ENCODE results near the gene INTS1.
"Not testable (repeated sequence)": the region's sequence is repeated elsewhere in the genome, so short reads cannot be mapped to it uniquely, and the experiment has no call there.

The INTS1 gene

DNA sequence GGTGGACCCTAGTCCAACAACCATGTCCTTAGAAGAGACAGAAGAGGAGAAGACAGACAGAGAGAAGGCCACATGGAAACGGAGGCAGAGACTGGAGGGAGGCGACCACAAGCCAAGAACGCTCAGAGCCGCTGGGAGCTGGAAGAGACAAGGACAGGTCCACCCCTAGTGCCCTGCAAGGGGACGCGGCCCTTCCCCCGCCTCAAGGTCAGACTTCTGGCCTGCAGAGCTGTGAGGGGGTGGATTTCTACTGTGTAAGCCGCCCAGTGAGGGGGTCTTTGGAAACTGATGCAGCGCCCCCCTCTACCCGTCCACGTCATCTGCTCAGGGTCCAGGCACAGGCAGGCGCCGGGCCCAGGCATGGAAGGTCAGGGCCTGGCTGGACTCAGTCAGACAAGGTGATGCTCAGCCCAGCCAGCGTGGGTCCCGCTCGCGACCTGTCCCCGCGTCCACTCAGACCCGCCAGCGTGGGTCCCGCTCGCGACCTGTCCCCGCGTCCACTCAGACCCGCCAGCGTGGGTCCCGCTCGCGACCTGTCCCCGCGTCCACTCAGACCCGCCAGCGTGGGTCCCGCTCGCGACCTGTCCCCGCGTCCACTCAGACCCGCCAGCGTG lies 60.5 kb downstream of the INTS1 start:
- H3K36me3 Mint-ChIP-seq (ENCODE audit: low read depth); H3K27ac Mint-ChIP-seq; H3K9me3 Mint-ChIP-seq; DNase-seq; H3K4me3 Mint-ChIP-seq; H3K27me3 Mint-ChIP-seq; H3K4me1 Mint-ChIP-seq (ENCODE audit: low read depth): not testable (repeated sequence)

- Mint-ChIP-seq H3K4me1 (ENCODE audit: low read depth) (no peaks in the 10 kb centered on the region), H3K27me3 (no peaks in the 10 kb centered on the region), H3K4me3 (no peak overlapping the region), H3K36me3 (ENCODE audit: low read depth) (no peaks in the 10 kb centered on the region), H3K9me3 (no peaks in the 10 kb centered on the region), H3K27ac (no peak overlapping the region)
- DNase-seq, result no peak
These were observed 61.6 kb downstream of the INTS1 start for GRCh38 chr7:1442355-1443124.

DNA sequence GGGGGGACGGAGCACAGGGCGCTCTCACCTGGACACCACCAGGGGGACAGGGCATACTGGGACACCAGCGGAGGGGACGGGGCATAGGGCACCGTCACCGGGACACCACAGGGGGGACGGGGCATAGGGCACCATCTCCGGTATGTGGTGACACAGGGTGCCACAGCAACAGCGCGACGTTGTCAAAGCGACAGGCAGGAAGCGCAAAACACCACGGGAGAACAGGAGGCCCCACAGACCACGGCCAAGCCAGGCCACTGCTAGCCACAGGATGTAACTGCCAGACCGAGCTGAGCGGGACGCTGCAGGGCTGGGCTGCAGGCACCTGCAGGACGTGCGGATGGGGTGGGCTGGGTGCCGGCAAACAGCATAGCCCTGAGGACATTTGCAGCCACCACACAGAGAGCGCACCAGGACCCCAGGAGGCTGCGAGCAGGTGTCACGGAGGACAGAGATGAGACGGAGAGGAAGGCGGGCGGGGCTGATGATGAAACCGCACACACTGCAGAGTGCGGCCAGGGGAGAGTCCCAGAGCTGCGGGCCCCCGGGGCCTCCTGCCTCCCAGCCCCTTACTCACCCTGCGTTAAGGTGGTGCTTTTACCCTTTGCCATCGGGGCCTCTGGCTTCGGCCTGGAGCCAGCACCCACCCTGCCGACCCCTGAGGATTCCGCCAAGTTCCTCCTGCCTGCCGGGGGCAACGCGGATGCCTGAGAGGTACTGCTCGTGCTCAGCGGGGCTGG lies 62.4 kb downstream of the INTS1 start:
- H3K4me3 Mint-ChIP-seq, result no peak overlapping the region
- no peaks in the 10 kb centered on the region for H3K4me1 Mint-ChIP-seq (ENCODE audit: low read depth)
- no peak overlapping the region for H3K27ac Mint-ChIP-seq
- no peaks in the 10 kb centered on the region for H3K36me3 Mint-ChIP-seq (ENCODE audit: low read depth)
- no peaks in the 10 kb centered on the region for H3K9me3 Mint-ChIP-seq
- DNase-seq, result no peak
- no peaks in the 10 kb centered on the region for H3K27me3 Mint-ChIP-seq

GRCh38 chr7:1440620-1441019 lies 63.6 kb downstream of the INTS1 start:
- H3K27ac Mint-ChIP-seq, result no peak overlapping the region
- H3K9me3 Mint-ChIP-seq, result no peaks in the 10 kb centered on the region
- no peaks in the 10 kb centered on the region for H3K27me3 Mint-ChIP-seq
- no peak for DNase-seq
- no peaks in the 10 kb centered on the region for H3K4me1 Mint-ChIP-seq (ENCODE audit: low read depth)
- H3K4me3 Mint-ChIP-seq, result no peak overlapping the region
- H3K36me3 Mint-ChIP-seq (ENCODE audit: low read depth), result no peaks in the 10 kb centered on the region

DNA sequence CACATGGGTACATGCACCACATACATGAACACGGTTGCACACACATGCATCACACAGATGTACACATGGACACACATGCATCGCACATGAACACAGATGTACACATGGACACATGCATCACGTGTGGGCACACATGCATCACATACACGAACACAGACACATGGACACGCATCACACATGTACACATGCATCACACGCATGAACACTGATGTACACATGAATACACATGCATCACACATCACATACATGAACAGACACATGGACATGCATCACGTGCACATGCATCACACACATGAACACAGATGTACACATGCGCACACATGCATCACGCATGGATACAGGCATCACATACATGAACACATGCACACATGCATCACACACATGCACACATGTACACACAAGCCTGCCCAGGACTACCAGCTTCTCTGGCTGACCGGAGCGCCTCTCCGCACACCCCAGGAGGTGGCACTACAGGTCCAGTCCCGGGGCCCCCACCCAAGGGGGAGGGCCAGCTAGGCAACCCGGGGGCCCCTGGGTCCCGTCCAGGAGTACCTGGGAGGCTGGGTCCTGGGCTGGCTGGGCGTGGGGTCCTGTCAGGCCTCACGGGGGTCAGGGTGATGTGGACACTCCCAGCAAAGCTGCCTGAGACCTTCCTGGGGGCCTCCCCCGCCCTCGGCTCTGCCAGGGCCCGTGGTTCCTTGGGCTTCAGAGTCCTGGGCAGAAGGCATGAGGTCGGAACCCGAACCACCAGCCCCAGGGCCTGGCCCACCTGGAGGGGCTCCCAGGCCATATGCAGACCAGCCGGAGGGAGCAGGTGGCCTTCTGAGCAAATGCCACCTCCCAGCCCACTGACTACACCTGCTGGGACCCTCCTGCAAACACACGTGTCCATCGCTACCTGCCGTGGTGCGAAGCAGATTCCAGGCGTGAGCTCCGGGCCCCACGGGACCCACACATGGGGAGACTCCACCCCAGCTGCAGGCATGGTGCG lies 64.5 kb downstream of the INTS1 start:
- no peak overlapping the region for H3K27ac Mint-ChIP-seq
- H3K27me3 Mint-ChIP-seq, result no peaks in the 10 kb centered on the region
- H3K9me3 Mint-ChIP-seq, result no peaks in the 10 kb centered on the region
- H3K4me3 Mint-ChIP-seq, result no peak overlapping the region
- no peaks in the 10 kb centered on the region for H3K36me3 Mint-ChIP-seq (ENCODE audit: low read depth)
- no peak for DNase-seq
- H3K4me1 Mint-ChIP-seq (ENCODE audit: low read depth), result no peaks in the 10 kb centered on the region

GRCh38 chr7:1438821-1439220 lies 65.4 kb downstream of the INTS1 start:
- H3K9me3 Mint-ChIP-seq, result no peaks in the 10 kb centered on the region
- H3K4me1 Mint-ChIP-seq (ENCODE audit: low read depth), result no peaks in the 10 kb centered on the region
- no peaks in the 10 kb centered on the region for H3K36me3 Mint-ChIP-seq (ENCODE audit: low read depth)
- no peak overlapping the region for H3K4me3 Mint-ChIP-seq
- no peaks in the 10 kb centered on the region for H3K27me3 Mint-ChIP-seq
- no peak overlapping the region for H3K27ac Mint-ChIP-seq
- no peak for DNase-seq

DNA sequence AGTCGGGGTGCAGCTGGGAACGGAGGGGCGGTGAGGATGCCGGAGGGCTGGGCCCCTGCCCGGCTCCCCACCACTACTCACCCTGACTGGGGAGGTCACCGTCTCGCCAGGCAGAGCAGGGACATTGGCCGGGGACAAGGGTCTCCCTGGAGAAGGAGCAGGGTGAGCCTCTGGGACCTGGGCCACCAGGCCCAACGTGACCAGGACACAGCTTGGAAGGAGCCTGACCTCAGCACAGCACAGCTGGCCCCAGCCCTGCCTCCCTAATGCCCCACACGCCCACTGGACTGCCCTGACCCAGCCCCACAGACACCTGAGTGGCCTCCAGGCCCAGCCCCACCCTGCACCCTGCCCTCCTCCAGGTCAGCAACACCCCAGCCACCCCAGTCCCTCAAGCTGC lies 66.0 kb downstream of the INTS1 start:
- Mint-ChIP-seq H3K4me1 (ENCODE audit: low read depth) (no peaks in the 10 kb centered on the region), H3K9me3 (no peaks in the 10 kb centered on the region), H3K36me3 (ENCODE audit: low read depth) (no peaks in the 10 kb centered on the region), H3K27me3 (no peaks in the 10 kb centered on the region), H3K27ac (no peak overlapping the region), H3K4me3 (no peak overlapping the region)
- no peak for DNase-seq

DNA sequence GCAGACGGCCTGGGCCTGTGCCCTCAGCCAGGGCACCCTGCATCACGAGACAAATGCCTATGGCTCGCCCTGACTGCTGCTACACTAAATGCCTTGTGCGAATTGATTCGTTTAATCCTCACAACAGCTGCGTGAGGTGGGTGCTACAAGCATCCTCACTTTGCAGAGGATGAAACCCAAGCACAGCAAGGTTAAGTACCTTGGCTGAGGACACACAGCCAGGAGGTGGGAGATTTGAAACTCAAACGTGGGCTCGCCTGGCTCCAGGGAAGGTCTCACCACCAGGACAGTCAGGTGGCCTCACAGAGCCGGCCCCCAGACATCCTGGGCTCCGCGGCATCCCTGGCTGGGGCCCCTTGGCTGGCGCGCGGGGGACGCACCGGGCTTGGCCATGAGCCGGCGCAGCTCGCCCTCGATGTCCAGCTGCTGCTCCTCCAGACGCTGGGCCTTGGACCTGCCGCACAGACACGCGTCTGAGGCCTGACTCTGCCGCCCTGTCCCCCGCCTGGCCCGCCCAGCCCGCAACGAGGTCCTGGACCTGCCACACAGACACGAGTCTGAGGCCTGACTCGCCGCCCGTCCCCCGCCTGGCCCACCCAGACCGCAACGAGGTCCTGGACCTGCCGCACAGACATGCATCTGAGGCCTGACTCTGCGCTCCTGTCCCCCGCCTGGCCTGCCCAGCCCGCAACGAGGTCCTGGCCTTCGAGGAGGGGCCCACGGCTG lies 66.9 kb downstream of the INTS1 start:
- Mint-ChIP-seq H3K9me3 (no peaks in the 10 kb centered on the region), H3K27me3 (peaks cover 5% of the 10 kb centered on the region), H3K27ac (no peak overlapping the region), H3K36me3 (ENCODE audit: low read depth) (no peaks in the 10 kb centered on the region), H3K4me3 (no peak overlapping the region), H3K4me1 (ENCODE audit: low read depth) (peaks cover 2% of the 10 kb centered on the region)
- no peak for DNase-seq

DNA sequence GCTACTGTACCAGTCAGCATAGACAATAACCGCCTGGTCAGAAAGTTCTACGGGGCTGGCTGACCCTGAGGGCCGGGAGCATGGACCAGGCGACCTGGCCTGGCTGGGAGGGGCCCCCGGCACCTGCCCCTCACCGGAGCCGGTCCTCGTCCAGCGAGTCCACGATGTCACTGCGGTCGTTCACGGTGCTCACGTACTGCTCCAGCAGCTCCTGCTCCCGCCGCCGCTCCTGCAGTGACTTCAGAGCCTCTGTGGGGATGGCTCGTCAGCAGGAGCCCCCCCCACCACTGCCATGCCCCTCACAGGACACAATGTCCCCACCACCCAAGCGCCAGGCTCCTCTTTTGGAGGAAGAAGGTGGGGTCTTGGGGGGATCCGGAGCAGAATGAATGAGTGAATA lies 67.6 kb downstream of the INTS1 start:
- no peak for DNase-seq
- peaks cover 2% of the 10 kb centered on the region for H3K4me1 Mint-ChIP-seq (ENCODE audit: low read depth)
- no peaks in the 10 kb centered on the region for H3K36me3 Mint-ChIP-seq (ENCODE audit: low read depth)
- no peak overlapping the region for H3K4me3 Mint-ChIP-seq
- H3K27ac Mint-ChIP-seq, result no peak overlapping the region
- H3K27me3 Mint-ChIP-seq, result peaks cover 6% of the 10 kb centered on the region
- no peaks in the 10 kb centered on the region for H3K9me3 Mint-ChIP-seq

- Mint-ChIP-seq H3K9me3 (no peaks in the 10 kb centered on the region), H3K4me1 (ENCODE audit: low read depth) (peaks cover 2% of the 10 kb centered on the region), H3K36me3 (ENCODE audit: low read depth) (no peaks in the 10 kb centered on the region), H3K4me3 (no peak overlapping the region), H3K27me3 (peaks cover 9% of the 10 kb centered on the region), H3K27ac (no peak overlapping the region)
- no peak for DNase-seq
These were observed 69.1 kb downstream of the INTS1 start for GRCh38 chr7:1434891-1435670.

GRCh38 chr7:1434165-1434718 lies 69.9 kb downstream of the INTS1 start:
- Mint-ChIP-seq H3K9me3 (no peaks in the 10 kb centered on the region), H3K4me1 (ENCODE audit: low read depth) (peaks cover 2% of the 10 kb centered on the region), H3K27ac (no peak overlapping the region), H3K36me3 (ENCODE audit: low read depth) (no peaks in the 10 kb centered on the region), H3K27me3 (peaks cover 9% of the 10 kb centered on the region), H3K4me3 (no peak overlapping the region)
- DNase-seq, result no peak

DNA sequence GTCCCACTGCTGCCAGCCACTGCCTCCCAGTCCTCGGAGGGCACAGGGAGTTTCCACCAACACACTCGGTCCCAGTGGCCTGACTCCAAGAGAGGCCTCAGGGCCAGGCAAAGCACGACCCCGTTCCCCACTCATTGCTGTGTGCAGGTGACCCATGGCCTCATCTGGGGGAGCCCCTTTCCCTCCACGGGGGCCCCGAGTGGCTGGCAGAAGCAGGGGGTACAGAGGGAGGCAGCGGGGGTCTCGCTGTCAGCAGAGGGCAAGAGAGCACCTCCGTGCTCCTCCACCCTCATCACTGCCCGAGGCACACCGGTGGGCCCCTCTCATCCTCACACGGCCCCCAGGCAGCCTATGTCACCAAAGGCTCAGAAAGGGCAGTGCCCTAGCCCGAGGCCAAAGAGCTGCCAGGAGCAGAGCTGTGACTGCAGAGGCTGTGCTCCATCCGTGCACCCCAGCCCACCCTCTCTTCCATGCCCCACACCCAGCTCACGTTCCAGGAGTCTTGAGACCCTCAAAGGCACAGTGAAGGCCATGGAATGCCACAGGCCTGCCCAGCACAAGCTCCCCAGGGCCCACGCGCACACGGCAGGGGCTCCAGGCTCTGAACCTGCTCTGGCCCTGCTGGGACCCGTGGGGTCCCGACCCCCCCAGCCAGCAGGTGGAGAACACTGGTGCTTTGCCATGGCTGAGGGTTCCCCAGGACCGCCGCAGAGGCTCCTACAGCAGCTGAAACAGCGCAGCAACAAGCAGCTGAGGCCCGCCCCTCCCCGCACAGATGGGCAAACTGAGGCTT lies 70.9 kb downstream of the INTS1 start:
- Mint-ChIP-seq H3K4me3 (no peak overlapping the region), H3K36me3 (ENCODE audit: low read depth) (no peaks in the 10 kb centered on the region), H3K27me3 (peaks cover 9% of the 10 kb centered on the region), H3K27ac (no peak overlapping the region), H3K9me3 (no peaks in the 10 kb centered on the region), H3K4me1 (ENCODE audit: low read depth) (peaks cover 2% of the 10 kb centered on the region)
- no peak for DNase-seq

Data from activated T-cell treated with anti-CD3 and anti-CD28 coated beads, Interleukin-2, amount 50 U/mL, for 24 hours (primary cell).